H1 (cell line): Measurements from ENCODE around the gene CADPS. TPM values are rescaled to one million over a fixed set of nuclear protein-coding genes. Genes with fewer than 3 reads are reported as not detected.

Experiments
- GABPA ChIP-seq: IDR thresholded peaks from 2 replicates; pipeline ENCODE4 v1.6.1; 2011; ENCODE audit warnings: mild to moderate bottlenecking, low read length, moderate library complexity, borderline replicate concordance; ENCODE audit not compliant: insufficient read depth
- KDM4A ChIP-seq: IDR thresholded peaks from one replicate; pipeline ENCODE4 v1.7.1; 2012; ENCODE audit warnings: low read depth, mild to moderate bottlenecking, moderate library complexity, low read length, inconsistent platforms; ENCODE audit not compliant: severe bottlenecking
- SIRT6 ChIP-seq: IDR thresholded peaks from one replicate; pipeline ENCODE4 v1.7.1; 2012; ENCODE audit warnings: low read length, inconsistent platforms
- polyA plus RNA-seq, 7 experiments: library from polyadenylated mRNA; depleted of rRNA in 3 of 7; stranded (reverse) in 5 of 7; unstranded in 2 of 7; fragments of >200 nt in 5 of 7; fragments of 200-250 nt in 2 of 7; gene quantifications; 1 replicate in 5 of 7; 2 replicates in 1 of 7; 4 replicates in 1 of 7; pipeline versions ENCODE4 v1.2.1 to v1.2.3, GENCODE V29; 2011 to 2013; ENCODE audit warnings: missing spikeins in 2 of 7, mixed read lengths in 2 of 7
- total RNA-seq: library from RNA; stranded (reverse); fragmentation: NEBNext Ultra II Directional; extraction: Animal tissue kit (Norgen Biotek cat#: 25700); gene quantifications from 2 replicates; pipeline ENCODE4 v1.2.1, GENCODE V29; 2021
- TF ChIP-seq, protein P1 (sequence below): IDR thresholded peaks from 2 replicates; pipeline ENCODE4 v1.6.1; 2012; ENCODE audit warnings: low read length, inconsistent platforms

The CADPS gene
- total and polyA plus RNA-seq, 2 of the 8 experiments (the other 6 are each of a cell fraction or from before 2014, with no cell fraction given): 7.1 to 10.2 TPM

DNA sequence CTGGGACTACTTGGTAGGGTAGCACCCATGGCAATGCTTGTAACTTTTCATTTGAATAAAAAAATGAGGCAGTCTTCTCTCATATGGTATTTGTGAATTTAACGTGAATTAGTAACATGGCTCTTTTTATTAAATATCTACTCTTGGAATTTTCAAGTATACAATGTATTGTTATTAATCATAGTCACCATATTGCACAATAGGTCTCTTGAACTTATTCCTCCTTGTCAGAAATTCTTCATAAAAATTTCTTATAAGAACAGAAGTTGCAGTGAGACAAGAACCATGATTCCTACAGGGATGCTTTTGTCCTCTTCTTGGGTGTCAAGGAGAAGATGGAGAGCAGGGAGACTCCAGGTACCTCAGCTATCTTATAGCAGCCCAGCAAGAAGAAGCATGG is 298.1 kb downstream of the CADPS start (continued):
- TF ChIP-seq KDM4A (no peak), GABPA (no peak), SIRT6 (no peak)
- TF ChIP-seq, protein P1, sequence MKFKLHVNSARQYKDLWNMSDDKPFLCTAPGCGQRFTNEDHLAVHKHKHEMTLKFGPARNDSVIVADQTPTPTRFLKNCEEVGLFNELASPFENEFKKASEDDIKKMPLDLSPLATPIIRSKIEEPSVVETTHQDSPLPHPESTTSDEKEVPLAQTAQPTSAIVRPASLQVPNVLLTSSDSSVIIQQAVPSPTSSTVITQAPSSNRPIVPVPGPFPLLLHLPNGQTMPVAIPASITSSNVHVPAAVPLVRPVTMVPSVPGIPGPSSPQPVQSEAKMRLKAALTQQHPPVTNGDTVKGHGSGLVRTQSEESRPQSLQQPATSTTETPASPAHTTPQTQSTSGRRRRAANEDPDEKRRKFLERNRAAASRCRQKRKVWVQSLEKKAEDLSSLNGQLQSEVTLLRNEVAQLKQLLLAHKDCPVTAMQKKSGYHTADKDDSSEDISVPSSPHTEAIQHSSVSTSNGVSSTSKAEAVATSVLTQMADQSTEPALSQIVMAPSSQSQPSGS: no peak
